T-helper 1 cell treated with Interleukin-12 subunit alpha and Interleukin-12 subunit beta and Interleukin-4 antibody, amounts not matched to agents 30 μg/mL and 1 μg/mL, for 36 hours (primary cell): ENCODE measurements around the gene CCL23.

Source experiments
- H3K27ac Mint-ChIP-seq: one replicate; pipeline ENCODE4 v1.8.0; 2021; ENCODE audit warnings: mild to moderate bottlenecking, mixed read lengths
- H3K27me3 Mint-ChIP-seq: one replicate; pipeline ENCODE4 v1.8.0; 2021; ENCODE audit warnings: low read depth, mixed read lengths
- H3K36me3 Mint-ChIP-seq: one replicate; pipeline ENCODE4 v1.8.0; 2021; ENCODE audit warnings: low read depth, mixed read lengths
- H3K4me1 Mint-ChIP-seq: one replicate; pipeline ENCODE4 v1.8.0; 2021; ENCODE audit warnings: low read depth, mixed read lengths
- H3K4me3 Mint-ChIP-seq: one replicate; pipeline ENCODE4 v1.8.0; 2021; ENCODE audit warnings: mild to moderate bottlenecking, moderate library complexity, mixed read lengths
- H3K9me3 Mint-ChIP-seq: one replicate; pipeline ENCODE4 v1.8.0; 2021; ENCODE audit warnings: mixed read lengths

Gene CCL23, protein sequence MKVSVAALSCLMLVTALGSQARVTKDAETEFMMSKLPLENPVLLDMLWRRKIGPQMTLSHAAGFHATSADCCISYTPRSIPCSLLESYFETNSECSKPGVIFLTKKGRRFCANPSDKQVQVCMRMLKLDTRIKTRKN

DNA sequence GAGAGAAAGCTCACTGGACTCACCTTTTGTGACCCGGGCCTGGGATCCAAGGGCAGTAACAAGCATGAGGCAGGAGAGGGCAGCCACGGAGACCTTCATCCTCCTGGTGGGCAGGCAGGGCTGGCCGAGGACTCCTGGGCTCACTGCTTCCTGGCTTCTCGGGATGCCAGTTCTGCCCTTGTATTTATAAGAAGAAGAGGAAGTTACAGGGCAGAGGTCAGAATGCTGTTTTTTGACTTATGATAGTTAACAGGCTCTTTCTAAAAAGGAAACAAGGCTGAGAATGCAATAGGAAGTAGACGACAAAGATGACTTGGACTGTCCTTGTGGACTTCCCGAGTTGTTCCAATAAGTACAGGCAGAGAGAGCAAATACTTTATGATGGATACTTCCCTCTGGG, at the start of gene CCL23:
CCL23 (minus strand) TSS at position 174 of the 400 bp plus-strand sequence; CDS start at position 99, 75 bp downstream.
- Mint-ChIP-seq H3K36me3 (no peaks in the 10 kb centered on the region), H3K4me3 (no peak within 1 kb of the TSS), H3K9me3 (no peaks in the 10 kb centered on the region), H3K27ac (no peak within 1 kb of the TSS), H3K27me3 (peaks cover 49% of the 10 kb centered on the region), H3K4me1 (no peaks in the 10 kb centered on the region)

DNA sequence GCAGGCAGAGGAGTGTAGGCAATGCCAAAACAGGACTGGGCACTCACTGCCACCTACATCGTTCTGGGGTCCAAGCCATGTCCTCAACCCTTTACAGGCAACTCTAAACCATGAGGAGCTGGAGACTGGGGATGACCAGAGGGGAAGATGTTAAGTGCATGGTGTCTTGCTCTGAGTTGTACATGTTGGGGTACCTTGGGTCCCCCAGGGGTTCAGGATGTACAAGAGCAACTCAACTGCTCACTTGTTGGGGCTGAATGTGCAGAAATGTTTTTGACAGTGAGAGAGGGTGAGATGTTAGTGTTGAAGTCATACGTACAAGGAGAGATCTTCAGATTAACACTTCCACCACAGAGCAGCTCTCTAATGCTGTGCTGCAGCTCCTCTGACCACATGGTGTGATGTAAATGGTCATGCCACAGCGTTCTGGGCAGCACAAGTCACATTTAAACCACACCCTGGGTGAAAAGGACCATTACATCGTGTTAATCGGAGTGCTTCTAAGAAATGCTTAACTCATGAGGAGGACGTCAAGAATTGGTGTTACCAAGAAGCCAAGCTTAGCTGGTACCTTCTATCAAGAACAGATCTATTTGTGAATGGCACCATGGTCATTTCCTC, 48.7 kb upstream of the CCL23 start:
- Mint-ChIP-seq H3K4me3 (no peak overlapping the region), H3K27me3 (peaks cover 37% of the 10 kb centered on the region), H3K27ac (no peak overlapping the region)

DNA sequence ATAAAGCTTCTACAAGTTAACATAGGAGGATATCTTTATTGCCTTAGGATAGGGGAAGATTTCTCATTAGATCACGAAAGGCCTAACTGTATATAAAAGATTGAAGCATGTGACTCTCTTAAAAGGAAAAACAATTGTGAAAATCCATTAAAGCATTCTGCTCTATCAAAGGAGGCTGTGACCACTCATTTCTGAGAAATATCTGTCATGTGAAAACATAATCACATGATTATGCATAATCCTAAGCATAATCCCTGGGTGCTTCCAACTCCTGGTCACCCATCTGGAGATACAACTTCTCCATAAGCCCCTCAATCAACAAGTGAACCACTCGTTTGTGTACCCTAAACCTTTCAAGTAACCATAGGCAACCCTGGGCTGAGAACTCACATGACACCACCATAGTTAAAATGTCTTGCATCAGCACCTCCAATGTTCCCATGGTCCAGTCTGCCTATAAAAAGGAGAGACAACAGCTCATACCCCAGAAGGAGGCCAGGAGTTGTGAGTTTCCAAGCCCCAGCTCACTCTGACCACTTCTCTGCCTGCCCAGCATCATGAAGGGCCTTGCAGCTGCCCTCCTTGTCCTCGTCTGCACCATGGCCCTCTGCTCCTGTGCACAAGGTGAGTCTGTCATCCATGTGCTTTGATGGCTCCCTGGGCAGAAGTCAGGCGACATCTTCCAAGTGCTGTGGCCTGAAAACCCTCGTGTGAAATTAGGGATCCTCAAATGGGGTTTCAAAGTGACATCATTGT, 46.2 kb upstream of the CCL23 start, which contains the start of gene CCL18:
CCL18 (plus strand) TSS at position 487 of the 756 bp plus-strand sequence; CDS start at position 558, 71 bp downstream.
- Mint-ChIP-seq H3K36me3 (no peaks in the 10 kb centered on the region), H3K4me3 (no peak within 1 kb of the TSS), H3K27me3 (peaks cover 45% of the 10 kb centered on the region), H3K27ac (no peak within 1 kb of the TSS), H3K9me3 (no peaks in the 10 kb centered on the region), H3K4me1 (no peaks in the 10 kb centered on the region)

More for the DNA sequence above, 48.7 kb upstream of the CCL23 start:
- Mint-ChIP-seq H3K9me3 (no peaks in the 10 kb centered on the region), H3K36me3 (no peaks in the 10 kb centered on the region), H3K4me1 (peaks cover 4% of the 10 kb centered on the region)

DNA sequence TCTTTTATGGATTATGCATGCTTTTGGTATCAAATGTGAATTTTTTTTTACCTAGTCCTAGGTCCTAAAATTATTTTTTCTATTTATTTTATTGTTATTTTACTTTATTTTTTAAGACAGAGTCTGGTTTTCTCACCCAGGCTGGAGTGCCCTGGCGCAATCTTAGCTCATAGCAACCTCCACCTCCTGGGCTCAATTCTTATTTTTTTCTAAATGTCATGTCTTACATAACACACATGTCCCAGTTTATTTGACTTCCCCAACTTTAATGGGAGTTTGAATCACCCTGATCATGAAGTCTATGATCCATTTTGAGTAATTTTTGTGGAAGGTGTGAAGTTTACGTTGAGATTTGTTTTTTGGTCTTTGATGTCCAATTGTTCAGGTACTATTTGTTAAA, 43.0 kb upstream of the CCL23 start:
- no peaks in the 10 kb centered on the region for H3K9me3 Mint-ChIP-seq
- H3K4me1 Mint-ChIP-seq, result no peaks in the 10 kb centered on the region
- H3K27me3 Mint-ChIP-seq, result peaks cover 45% of the 10 kb centered on the region
- H3K36me3 Mint-ChIP-seq, result no peaks in the 10 kb centered on the region
- no peak overlapping the region for H3K4me3 Mint-ChIP-seq
- no peak overlapping the region for H3K27ac Mint-ChIP-seq

DNA sequence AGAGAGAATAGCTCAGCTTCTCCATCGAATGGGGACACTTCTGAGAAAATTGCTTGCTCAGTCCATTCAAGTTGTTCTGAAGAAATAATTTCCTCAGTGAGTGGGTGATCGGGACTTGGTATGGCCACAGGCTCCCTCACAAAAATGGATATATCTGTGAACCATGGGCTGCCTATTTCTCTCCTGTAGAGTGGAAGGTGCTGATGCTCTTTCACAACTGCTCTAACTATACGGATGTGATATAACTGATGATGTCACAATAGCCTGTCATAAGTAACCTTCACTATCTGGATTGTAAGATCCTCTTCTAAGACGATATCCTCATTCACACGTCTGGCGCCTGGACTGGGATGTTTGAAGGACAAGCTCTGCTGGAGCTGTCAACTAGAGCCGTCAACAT, 41.6 kb upstream of the CCL23 start:
- no peaks in the 10 kb centered on the region for H3K9me3 Mint-ChIP-seq
- H3K4me3 Mint-ChIP-seq, result no peak overlapping the region
- no peak overlapping the region for H3K27ac Mint-ChIP-seq
- H3K4me1 Mint-ChIP-seq, result no peaks in the 10 kb centered on the region
- H3K36me3 Mint-ChIP-seq, result no peaks in the 10 kb centered on the region
- H3K27me3 Mint-ChIP-seq, result peaks cover 40% of the 10 kb centered on the region

DNA sequence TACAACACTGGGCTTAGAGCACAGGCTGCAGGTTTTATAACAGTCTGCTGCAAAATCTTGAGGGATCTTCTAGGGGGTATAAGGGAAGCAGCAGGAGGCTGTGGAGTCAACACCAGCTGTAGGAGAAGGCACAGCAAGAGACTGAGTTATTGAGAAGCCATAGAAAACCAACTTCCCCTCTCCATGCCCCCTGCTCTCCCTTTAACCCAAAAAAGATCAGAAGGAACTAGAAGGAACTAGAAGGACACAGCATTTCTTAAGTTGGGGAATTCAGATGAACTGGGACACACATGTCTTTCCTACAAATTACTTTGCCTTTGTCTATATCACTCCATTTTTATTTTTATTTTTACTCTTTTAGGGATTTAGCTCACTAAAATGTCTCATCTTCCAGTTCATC, 40.1 kb upstream of the CCL23 start:
- Mint-ChIP-seq H3K36me3 (no peaks in the 10 kb centered on the region), H3K4me1 (no peaks in the 10 kb centered on the region), H3K27ac (no peak overlapping the region), H3K4me3 (no peak overlapping the region), H3K9me3 (no peaks in the 10 kb centered on the region), H3K27me3 (peaks cover 36% of the 10 kb centered on the region)

DNA sequence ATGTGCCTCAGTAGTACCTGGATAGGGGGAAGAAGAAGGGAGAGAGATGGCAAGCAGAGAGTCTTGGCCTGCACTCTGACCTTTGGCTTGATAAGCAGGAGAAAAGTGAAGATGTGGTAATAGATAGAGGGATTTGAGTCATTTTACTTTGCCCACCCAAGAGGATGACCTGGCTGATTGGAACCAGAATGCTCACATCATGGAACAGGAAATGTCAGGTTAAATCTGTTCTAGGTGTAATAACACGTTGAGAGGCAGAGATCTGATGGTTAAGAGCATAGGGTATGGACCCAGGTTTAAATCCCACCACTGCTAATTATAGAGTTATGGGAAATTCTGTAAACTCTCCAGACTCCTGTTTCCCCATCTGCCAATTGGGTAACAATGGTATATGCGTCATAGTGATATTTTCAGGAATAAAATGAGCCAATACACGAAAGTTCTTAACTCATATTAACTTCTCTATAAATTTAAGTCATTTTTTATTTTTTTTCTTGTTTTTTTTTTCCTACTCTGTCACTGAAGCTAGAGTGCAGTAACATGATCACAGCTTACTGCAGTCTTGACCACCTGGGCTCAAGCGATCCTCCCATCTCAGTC, 38.2 kb upstream of the CCL23 start:
- Mint-ChIP-seq H3K36me3 (no peaks in the 10 kb centered on the region), H3K4me3 (no peak overlapping the region), H3K4me1 (no peaks in the 10 kb centered on the region), H3K27me3 (peaks cover 36% of the 10 kb centered on the region), H3K27ac (no peak overlapping the region), H3K9me3 (peaks cover 7% of the 10 kb centered on the region)

DNA sequence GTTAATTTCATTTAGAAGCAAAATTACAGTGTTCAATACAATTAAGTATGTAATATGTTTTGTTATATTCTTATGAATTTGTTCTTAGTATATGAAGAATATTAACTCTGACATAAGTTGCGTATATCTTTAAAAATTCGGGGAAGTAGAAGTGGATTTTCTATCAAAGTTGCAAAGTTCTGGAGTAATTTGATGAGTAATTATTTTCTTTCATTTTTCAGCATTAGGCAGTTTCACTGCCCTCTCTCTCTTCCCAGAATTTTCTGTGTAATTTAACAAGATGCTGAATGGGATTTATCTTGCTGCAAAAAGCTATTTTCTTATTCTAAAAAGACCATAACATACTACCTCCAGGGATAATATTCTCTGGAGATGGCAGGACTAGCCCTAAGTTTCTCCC, 37.4 kb upstream of the CCL23 start:
- peaks cover 38% of the 10 kb centered on the region for H3K27me3 Mint-ChIP-seq
- no peak overlapping the region for H3K27ac Mint-ChIP-seq
- no peak overlapping the region for H3K4me3 Mint-ChIP-seq
- no peaks in the 10 kb centered on the region for H3K4me1 Mint-ChIP-seq
- peaks cover 10% of the 10 kb centered on the region for H3K9me3 Mint-ChIP-seq
- no peaks in the 10 kb centered on the region for H3K36me3 Mint-ChIP-seq

DNA sequence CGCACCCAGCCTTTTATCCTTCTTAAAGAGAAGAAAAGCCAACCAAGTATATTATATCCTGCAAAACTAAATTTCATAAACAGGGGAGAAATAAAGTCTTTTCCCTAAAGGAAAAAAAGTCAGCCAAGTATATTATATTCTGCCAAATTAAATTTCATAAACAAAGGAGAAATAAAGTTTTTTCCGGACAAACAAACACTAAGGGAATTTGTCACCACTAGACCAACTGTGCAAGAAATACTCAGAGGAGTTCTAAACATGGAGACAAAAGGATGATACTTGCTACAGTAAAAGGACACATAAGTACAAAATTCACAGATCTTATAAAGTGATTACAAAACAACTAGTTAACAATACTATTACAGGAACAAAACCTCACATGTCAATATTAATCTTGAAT, 31.9 kb upstream of the CCL23 start:
- Mint-ChIP-seq H3K9me3 (peaks cover 29% of the 10 kb centered on the region), H3K27me3 (peaks cover 31% of the 10 kb centered on the region), H3K27ac (no peak overlapping the region), H3K36me3 (no peaks in the 10 kb centered on the region), H3K4me3 (no peak overlapping the region), H3K4me1 (no peaks in the 10 kb centered on the region)

DNA sequence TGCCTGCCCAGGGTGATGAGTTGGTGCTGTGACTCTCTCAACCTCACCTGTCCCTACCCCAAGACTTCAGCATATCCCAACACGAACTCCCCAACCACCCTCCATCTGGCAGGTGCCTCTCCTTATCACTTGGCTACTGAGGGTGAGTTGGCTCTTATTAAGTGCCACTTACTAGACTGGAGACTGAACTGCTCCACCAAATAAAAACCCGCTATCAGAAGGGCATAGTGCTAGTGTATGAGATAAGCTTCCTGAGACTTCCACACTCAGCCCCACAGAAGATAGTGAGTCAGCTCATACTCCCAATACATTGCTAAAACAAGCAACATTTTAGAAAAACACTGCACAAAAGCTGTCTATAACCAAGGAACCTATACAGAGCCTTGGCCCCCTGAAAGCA, 30.3 kb upstream of the CCL23 start:
- H3K36me3 Mint-ChIP-seq, result no peaks in the 10 kb centered on the region
- H3K4me3 Mint-ChIP-seq, result no peak overlapping the region
- H3K27me3 Mint-ChIP-seq, result peaks cover 35% of the 10 kb centered on the region
- H3K4me1 Mint-ChIP-seq, result no peaks in the 10 kb centered on the region
- peaks cover 29% of the 10 kb centered on the region for H3K9me3 Mint-ChIP-seq
- no peak overlapping the region for H3K27ac Mint-ChIP-seq

DNA sequence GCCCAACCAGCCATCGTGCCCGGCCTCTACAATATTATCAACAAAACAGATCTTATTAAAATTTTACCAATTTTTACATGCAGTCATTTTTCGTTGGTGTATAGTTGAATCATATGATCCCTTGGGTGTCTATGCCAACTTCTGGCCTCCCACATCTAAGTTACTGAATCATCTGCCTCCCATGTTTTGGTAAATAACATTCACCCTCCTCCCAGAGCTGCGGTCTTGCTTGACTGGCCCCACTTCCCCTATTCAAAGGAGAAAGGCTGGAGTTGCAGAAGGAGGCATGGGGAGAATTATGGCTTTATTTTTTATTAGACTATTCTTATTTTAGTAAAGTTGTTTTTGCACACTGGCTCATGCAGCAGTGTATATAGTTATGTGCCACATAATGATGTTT, 18.5 kb upstream of the CCL23 start:
- no peak overlapping the region for H3K27ac Mint-ChIP-seq

DNA sequence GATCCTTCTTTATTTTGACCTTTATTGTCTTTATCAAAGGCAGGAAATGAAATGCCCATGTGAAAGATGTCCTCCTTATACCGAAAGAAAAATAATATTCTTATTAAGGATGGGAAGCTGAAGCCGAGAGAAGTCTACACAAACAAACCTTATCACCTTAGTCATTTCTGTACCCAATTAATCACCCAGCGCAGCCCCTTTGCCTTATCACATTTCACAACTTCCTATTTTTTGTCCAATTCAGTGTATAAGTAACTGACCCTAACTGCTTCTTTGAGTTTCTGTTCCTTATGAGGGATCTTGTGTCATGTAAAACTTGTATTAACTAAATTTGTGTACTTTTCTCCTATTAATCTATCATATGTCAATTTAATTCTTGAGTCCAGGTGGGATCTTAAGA, 16.4 kb upstream of the CCL23 start:
- H3K4me1 Mint-ChIP-seq, result no peaks in the 10 kb centered on the region
- no peaks in the 10 kb centered on the region for H3K9me3 Mint-ChIP-seq
- H3K4me3 Mint-ChIP-seq, result no peak overlapping the region
- no peaks in the 10 kb centered on the region for H3K36me3 Mint-ChIP-seq
- peaks cover 40% of the 10 kb centered on the region for H3K27me3 Mint-ChIP-seq
- no peak overlapping the region for H3K27ac Mint-ChIP-seq

More for the DNA sequence above, 18.5 kb upstream of the CCL23 start:
- Mint-ChIP-seq H3K9me3 (no peaks in the 10 kb centered on the region), H3K4me1 (no peaks in the 10 kb centered on the region), H3K36me3 (no peaks in the 10 kb centered on the region), H3K27me3 (peaks cover 29% of the 10 kb centered on the region), H3K4me3 (no peak overlapping the region)

DNA sequence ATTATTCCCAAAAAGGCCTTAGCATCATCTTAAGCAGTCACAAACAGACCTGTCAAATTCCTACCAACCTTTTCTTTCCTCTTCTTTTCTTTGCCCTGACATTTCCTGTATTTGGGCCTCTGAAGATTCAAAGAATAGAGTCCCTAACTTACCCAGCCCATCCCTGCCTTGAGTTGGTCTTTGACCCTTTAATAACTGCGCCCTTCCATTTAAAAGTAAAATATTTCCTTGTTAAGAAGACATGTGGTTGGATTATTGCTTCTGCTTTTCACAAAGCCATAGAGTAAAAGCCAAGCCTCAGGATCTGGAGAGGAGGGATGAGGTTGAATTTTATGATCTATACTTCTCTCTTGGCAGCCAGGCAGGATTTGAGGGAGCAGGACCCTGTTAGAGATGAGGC, 13.2 kb upstream of the CCL23 start:
- Mint-ChIP-seq H3K27me3 (peaks cover 44% of the 10 kb centered on the region), H3K9me3 (no peaks in the 10 kb centered on the region), H3K4me3 (no peak overlapping the region), H3K4me1 (no peaks in the 10 kb centered on the region), H3K27ac (no peak overlapping the region), H3K36me3 (no peaks in the 10 kb centered on the region)

DNA sequence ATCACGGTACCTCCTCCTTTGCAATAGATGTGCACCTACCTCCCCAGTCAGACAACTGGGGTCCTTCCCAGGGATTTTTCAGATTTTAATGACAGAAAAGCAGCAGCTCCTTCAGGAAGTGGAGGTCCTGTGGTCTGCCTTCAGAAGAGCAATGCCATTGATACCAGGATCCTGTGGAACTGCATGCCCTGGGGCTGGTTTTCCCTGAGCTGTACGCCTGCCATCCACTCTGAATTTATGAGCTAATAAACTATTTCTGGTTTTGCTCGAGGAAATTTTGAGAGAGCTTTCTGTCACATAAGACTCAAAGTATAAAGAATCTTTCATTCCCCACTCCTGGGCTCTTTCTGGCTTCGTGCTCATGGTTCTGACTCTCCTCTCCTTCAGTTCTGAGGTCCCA, 10.0 kb upstream of the CCL23 start:
- Mint-ChIP-seq H3K4me3 (no peak overlapping the region), H3K4me1 (no peaks in the 10 kb centered on the region), H3K27ac (no peak overlapping the region), H3K27me3 (peaks cover 27% of the 10 kb centered on the region), H3K36me3 (no peaks in the 10 kb centered on the region), H3K9me3 (no peaks in the 10 kb centered on the region)
